Lung microvascular endothelial cell (primary cell): ENCODE measurements around the gene CR2. TPM values are rescaled to one million over a fixed set of nuclear protein-coding genes. Genes with fewer than 3 reads are reported as not detected.
"Not testable (repeated sequence)": the region's sequence is repeated elsewhere in the genome, so short reads cannot be mapped to it uniquely, and the experiment has no call there.

Experiments
- DNase-seq, 2 donors: peaks; one replicate each; pipeline versions ENCODE4 v3.0.0 to v3.0.0-alpha.2; 2010; ENCODE audit warnings: low read depth in 2 of 2
- total RNA-seq: library from RNA; depleted of rRNA; stranded (reverse); fragments of >200 nt; gene quantifications from 2 replicates; pipeline ENCODE4 v1.2.1, GENCODE V29; 2014

Gene CR2
- total RNA-seq, 1 donor from 2014 or later: not detected

GRCh38 chr1:207503950-207504349 lies 49.8 kb downstream of the CR2 start:
- no peak for DNase-seq

- no peak for DNase-seq
These were observed 50.3 kb downstream of the CR2 start for GRCh38 chr1:207504438-207504837.

GRCh38 chr1:207510444-207510843 lies 56.3 kb downstream of the CR2 start:
- no peak for DNase-seq

- no peak for DNase-seq
These were observed 60.8 kb downstream of the CR2 start for GRCh38 chr1:207514890-207515289.

GRCh38 chr1:207516729-207517128 lies 62.6 kb downstream of the CR2 start:
- DNase-seq: no peak

GRCh38 chr1:207518608-207519236 lies 64.6 kb downstream of the CR2 start:
- DNase-seq: no peak

GRCh38 chr1:207519505-207520399 lies 65.6 kb downstream of the CR2 start:
- no peak for DNase-seq

- not testable (repeated sequence) for DNase-seq
These were observed 66.5 kb downstream of the CR2 start for GRCh38 chr1:207520400-207521345.

- not testable (repeated sequence) for DNase-seq
These were observed 71.1 kb downstream of the CR2 start for GRCh38 chr1:207525239-207525638.

GRCh38 chr1:207528401-207528800 lies 74.3 kb downstream of the CR2 start:
- DNase-seq: not testable (repeated sequence)

- DNase-seq: not testable (repeated sequence)
These were observed 82.1 kb downstream of the CR2 start for GRCh38 chr1:207536263-207536662.

Other genes with a start within 250 kb of the CR2 start
- gene CD55, start 132.7 kb upstream of the CR2 start, total RNA-seq: 62.5 and 105 TPM in 2 replicates
- not detected in 2 replicates for gene CR1, start 41.8 kb downstream of the CR2 start, total RNA-seq
- not detected in 2 replicates for gene CR1L, start 190.8 kb downstream of the CR2 start, total RNA-seq